AG09309 (cell line): ENCODE data around the gene CSF1.

Source experiments
- DNase-seq: peaks from one replicate; pipeline ENCODE4 v3.0.0-alpha.2; 2010; ENCODE audit warnings: low read depth
- H3K4me3 ChIP-seq: 2 replicates; pipeline ENCODE4 v1.5.1; 2011; ENCODE audit warnings: mild to moderate bottlenecking, low read depth, low read length, moderate library complexity; ENCODE audit not compliant: control insufficient read depth
- CTCF ChIP-seq: IDR thresholded peaks from 2 replicates; pipeline ENCODE4 v1.5.1; 2011; ENCODE audit warnings: mild to moderate bottlenecking, low read depth, low read length, inconsistent platforms; ENCODE audit not compliant: insufficient read depth, control insufficient read depth; ENCODE audit errors: missing control alignments

Gene CSF1

GRCh38 chr1:109902204-109902985 lies 8.3 kb upstream of the CSF1 start:
- no peak for DNase-seq
- TF ChIP-seq CTCF = no peak
- no peak overlapping the region for H3K4me3 ChIP-seq

- no peak for DNase-seq
- H3K4me3 ChIP-seq = no peak overlapping the region
- TF ChIP-seq CTCF = no peak
Measured at GRCh38 chr1:109903376-109903930, 7.2 kb upstream of the CSF1 start.

- no peak for DNase-seq
- H3K4me3 ChIP-seq = no peak overlapping the region
- TF ChIP-seq CTCF = no peak
Measured at GRCh38 chr1:109904105-109904817, 6.4 kb upstream of the CSF1 start.

- DNase-seq = no peak
- no peak for TF ChIP-seq CTCF
- no peak overlapping the region for H3K4me3 ChIP-seq
Measured at GRCh38 chr1:109905491-109905890, 5.2 kb upstream of the CSF1 start.

GRCh38 chr1:109906160-109906838 lies 4.3 kb upstream of the CSF1 start:
- no peak overlapping the region for H3K4me3 ChIP-seq
- DNase-seq = no peak
- no peak for TF ChIP-seq CTCF

- TF ChIP-seq CTCF = no peak
- no peak for DNase-seq
- H3K4me3 ChIP-seq = no peak overlapping the region
Measured at GRCh38 chr1:109906839-109907180, 3.8 kb upstream of the CSF1 start.
